GF-D8 (cell line): ENCODE data around the gene WWP2.
"Not testable (repeated sequence)": the region's sequence is repeated elsewhere in the genome, so short reads cannot be mapped to it uniquely, and the experiment has no call there.

Experiments used
- DNase-seq: peaks from one replicate; lab custom pipeline; 2025; lab: John Stamatoyannopoulos, UW

Gene WWP2

GRCh38 chr16:69796285-69797118, 34.4 kb downstream of the WWP2 start:
- DNase-seq, result no peak

- no peak for DNase-seq
Measured at GRCh38 chr16:69798466-69798865, 36.3 kb downstream of the WWP2 start.

GRCh38 chr16:69799611-69800031, 37.5 kb downstream of the WWP2 start:
- no peak for DNase-seq

GRCh38 chr16:69804297-69804696, 42.2 kb downstream of the WWP2 start:
- no peak for DNase-seq

GRCh38 chr16:69806776-69807175, 44.6 kb downstream of the WWP2 start:
- not testable (repeated sequence) for DNase-seq

GRCh38 chr16:69812688-69813014, 50.5 kb downstream of the WWP2 start:
- no peak for DNase-seq

GRCh38 chr16:69814078-69814477, 51.9 kb downstream of the WWP2 start:
- no peak for DNase-seq

- no peak for DNase-seq
Measured at GRCh38 chr16:69814561-69814960, 52.4 kb downstream of the WWP2 start.

- not testable (repeated sequence) for DNase-seq
Measured at GRCh38 chr16:69815216-69815883, 53.2 kb downstream of the WWP2 start.

- no peak for DNase-seq
Measured at GRCh38 chr16:69816996-69817395, 54.9 kb downstream of the WWP2 start.

GRCh38 chr16:69818891-69819545, 56.9 kb downstream of the WWP2 start:
- no peak for DNase-seq

- DNase-seq, result no peak
Measured at GRCh38 chr16:69820926-69821541, 58.9 kb downstream of the WWP2 start.

GRCh38 chr16:69821844-69822173, 59.7 kb downstream of the WWP2 start:
- DNase-seq, result no peak

GRCh38 chr16:69822174-69822935, 60.2 kb downstream of the WWP2 start:
- no peak for DNase-seq

GRCh38 chr16:69823831-69824563, 61.9 kb downstream of the WWP2 start:
- no peak for DNase-seq

GRCh38 chr16:69824564-69825142, 62.5 kb downstream of the WWP2 start:
- DNase-seq, result not testable (repeated sequence)

GRCh38 chr16:69827524-69827923, 65.4 kb downstream of the WWP2 start:
- DNase-seq, result no peak

GRCh38 chr16:69829338-69829737, 67.2 kb downstream of the WWP2 start:
- DNase-seq, result no peak

- DNase-seq, result no peak
Measured at GRCh38 chr16:69830146-69830533, 68.0 kb downstream of the WWP2 start.

GRCh38 chr16:69830534-69831211, 68.5 kb downstream of the WWP2 start:
- no peak for DNase-seq
